SH-SY5Y (cell line): ENCODE measurements around the gene IL15RA.

Experiments used
- GATA2 ChIP-seq: IDR thresholded peaks from 2 replicates; pipeline ENCODE4 v1.6.1; 2011; ENCODE audit warnings: mild to moderate bottlenecking, low read depth, low read length
- GATA3 ChIP-seq: IDR thresholded peaks from 2 replicates; pipeline ENCODE4 v1.6.1; 2011; ENCODE audit warnings: low read depth, mild to moderate bottlenecking, low read length, moderate library complexity

DNA sequence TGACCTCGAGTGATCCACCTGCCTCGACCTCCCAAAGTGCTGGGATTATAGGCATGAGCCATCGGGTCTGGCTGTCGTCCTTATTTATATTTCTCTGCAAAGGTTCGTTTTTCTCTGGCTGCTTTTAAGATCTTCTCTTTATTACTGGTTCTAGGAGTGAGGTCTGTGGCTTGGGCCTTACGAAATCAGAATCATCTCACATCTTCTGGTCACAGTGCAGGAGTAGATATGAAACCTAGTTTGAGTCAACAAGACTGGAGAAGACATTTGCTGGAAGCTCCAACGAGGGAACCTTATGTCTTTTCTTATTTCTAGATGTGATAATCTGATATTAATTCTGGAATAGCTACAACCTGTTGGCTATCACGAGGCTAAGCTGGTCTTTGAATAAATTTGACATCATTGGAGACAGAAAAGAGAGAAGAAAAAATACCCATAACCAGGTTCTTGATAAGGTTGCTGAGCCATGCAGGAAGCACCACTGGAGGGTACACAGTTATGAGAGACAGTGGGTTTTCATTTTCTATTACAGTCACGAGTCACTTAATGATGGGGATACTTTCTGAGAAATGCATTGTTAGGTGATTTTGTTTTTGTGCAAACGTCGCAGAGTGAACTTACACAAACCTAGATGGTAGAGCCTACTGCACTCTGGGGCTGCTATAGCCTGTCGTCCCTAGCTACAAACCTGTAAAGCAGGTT lies 25.6 kb upstream of the IL15RA start:
- TF ChIP-seq GATA2 (no peak), GATA3 (no peak)
